ENCODE results near the gene EID2. TPM values are rescaled to one million over a fixed set of nuclear protein-coding genes. Genes with fewer than 3 reads are reported as not detected.

Gene EID2
- total and polyA plus RNA-seq, 10 of the 15 experiments (the other 5 are each of a cell fraction or from before 2014, with no cell fraction given) = 1.6 to 11.4 (median 7.0) TPM

GRCh38 chr19:39582442-39582841 lies 42.5 kb upstream of the EID2 start:
- in situ Hi-C loops (cut with MboI) (no loop called here), intact Hi-C loops (cut with micrococcal nuclease; ENCODE audit: unreplicated experiment) (no loop called here)
- FAIRE-seq (no peak), ATAC-seq (no peak), DNase-seq (ENCODE audit: low read depth, low spot score) (no peak)
- ChIA-PET SMC1A (ENCODE audit: uncharacterized antibody, unreplicated experiment) (no interaction called here), RAD21 (ENCODE audit: unreplicated experiment) (no interaction called here), POLR2A (no interaction called here), CTCF (no interaction called here)
- no TSS peak for BruUV-seq (replicated peaks)
- Histone ChIP-seq H2AFZ (ENCODE audit: control insufficient read depth, low read depth, low read length) (no peak overlapping the region), H3K36me3 (ENCODE audit: control insufficient read depth in 2 of 2, insufficient read depth in 2 of 2, low read length in 1 of 2) (no peaks in the 10 kb centered on the region), H3K9ac (ENCODE audit: control insufficient read depth, insufficient read depth, low read length) (no peak overlapping the region), H3K9me3 (replicated peaks; ENCODE audit: control insufficient read depth, insufficient read depth, low read length) (no peaks in the 10 kb centered on the region), H3K27ac (ENCODE audit: control insufficient read depth, insufficient read depth) (peak overlapping the region; percentile 48), H3K79me2 (ENCODE audit: control insufficient read depth, insufficient read depth, low read length) (no peaks in the 10 kb centered on the region), H3K27me3 (replicated peaks in 1 of 2; ENCODE audit: control insufficient read depth in 2 of 2, insufficient read depth in 2 of 2, low read length in 1 of 2) (no peaks in the 10 kb centered on the region), H4K20me1 (ENCODE audit: control insufficient read depth, insufficient read depth) (no peaks in the 10 kb centered on the region), H3K4me1 (ENCODE audit: control insufficient read depth, insufficient read depth, low read length) (peaks cover 13% of the 10 kb centered on the region), H3K4me3 (no peak overlapping the region), H3K4me2 (ENCODE audit: control insufficient read depth, insufficient read depth) (no peak overlapping the region)
- WGBS (ENCODE audit: insufficient coverage, insufficient replicate concordance, low lambda C conversion rate, missing lambda C conversion rate) = 2% methylated on average over 4 of the region's 4 CpGs
- no peak for TF ChIP-seq SIX5 (IDR thresholded peaks at IDR 0.05; ENCODE audit: low read depth, low read length, severe bottlenecking)
- TF ChIP-seq ATF2 (IDR thresholded peaks at IDR 0.05; ENCODE audit: low read length) = 0 out of 2 replicates have a peak, but pooled peaks have one; percentile 8

- POLR2A ChIA-PET = no interaction called here
- Histone ChIP-seq H3K36me3 (ENCODE audit: control insufficient read depth in 2 of 2, insufficient read depth in 2 of 2, low read length in 1 of 2) (no peaks in the 10 kb centered on the region), H3K9ac (ENCODE audit: control insufficient read depth, insufficient read depth, low read length) (no peak overlapping the region), H3K79me2 (ENCODE audit: control insufficient read depth, insufficient read depth, low read length) (no peaks in the 10 kb centered on the region), H4K20me1 (ENCODE audit: control insufficient read depth, insufficient read depth) (no peaks in the 10 kb centered on the region), H3K27me3 (replicated peaks in 1 of 2; ENCODE audit: control insufficient read depth in 2 of 2, insufficient read depth in 2 of 2, low read length in 1 of 2) (no peaks in the 10 kb centered on the region), H2AFZ (ENCODE audit: control insufficient read depth, low read depth, low read length) (no peak overlapping the region), H3K4me3 (no peak overlapping the region), H3K4me1 (ENCODE audit: control insufficient read depth, insufficient read depth, low read length) (no peaks in the 10 kb centered on the region), H3K4me2 (ENCODE audit: control insufficient read depth, insufficient read depth) (no peak overlapping the region), H3K27ac (ENCODE audit: control insufficient read depth, insufficient read depth) (no peak overlapping the region), H3K9me3 (replicated peaks; ENCODE audit: control insufficient read depth, insufficient read depth, low read length) (no peaks in the 10 kb centered on the region)
- intact Hi-C loops (cut with micrococcal nuclease; ENCODE audit: unreplicated experiment) = no loop called here
- ATAC-seq = no peak
- no peak for DNase-seq (ENCODE audit: low read depth, low spot score)
- CTCF ChIA-PET = no interaction called here
- in situ Hi-C loops (cut with MboI) = no loop called here
- SMC1A ChIA-PET (ENCODE audit: uncharacterized antibody, unreplicated experiment) = no interaction called here
- RAD21 ChIA-PET (ENCODE audit: unreplicated experiment) = no interaction called here
- no peak for FAIRE-seq
- 21% methylated on average over 3 of the region's 3 CpGs for WGBS (ENCODE audit: insufficient coverage, insufficient replicate concordance, low lambda C conversion rate, missing lambda C conversion rate)
- BruUV-seq (replicated peaks) = no TSS peak
- TF ChIP-seq BHLHE40 (IDR thresholded peaks at IDR 0.05; ENCODE audit: borderline replicate concordance in 1 of 2, low read depth in 2 of 2, low read length in 1 of 2) (no peak), SMC3 (IDR thresholded peaks at IDR 0.05; ENCODE audit: borderline replicate concordance, low read length) (no peak), JUNB (IDR thresholded peaks at IDR 0.05) (no peak), PBX3 (IDR thresholded peaks at IDR 0.05; ENCODE audit: insufficient replicate concordance, low read depth, low read length) (no peak), SRF (IDR thresholded peaks at IDR 0.05; ENCODE audit: low read depth in 2 of 2, low read length in 2 of 2) (no peak), STAT1 (conservative IDR thresholded peaks at IDR 0.05) (no peak), SP1 (IDR thresholded peaks at IDR 0.05; ENCODE audit: low read depth, low read length) (no peak), CHD1 (IDR thresholded peaks at IDR 0.05; ENCODE audit: low read depth, low read length) (no peak), RAD51 (IDR thresholded peaks at IDR 0.05) (no peak), MTA3 (IDR thresholded peaks at IDR 0.05; ENCODE audit: borderline replicate concordance, low read length) (no peak), ATF2 (IDR thresholded peaks at IDR 0.05; ENCODE audit: low read length) (no peak), ZNF622 (IDR thresholded peaks at IDR 0.05) (no peak), NRF1 (conservative IDR thresholded peaks at IDR 0.05; ENCODE audit: low read depth, low read length) (no peak), ATF3 (IDR thresholded peaks at IDR 0.05; ENCODE audit: borderline replicate concordance, extremely low read depth, low read depth, low read length) (no peak)
Observed at GRCh38 chr19:39568604-39569003, 28.6 kb upstream of the EID2 start.

Measured in GM12878 (cell line).